ENCODE results near the gene AGO1. TPM values are rescaled to one million over a fixed set of nuclear protein-coding genes. Genes with fewer than 3 reads are reported as not detected.

Gene AGO1
- total and polyA plus RNA-seq, 11 donors, result 3.0 to 27.0 (median 20.5) TPM

DNA sequence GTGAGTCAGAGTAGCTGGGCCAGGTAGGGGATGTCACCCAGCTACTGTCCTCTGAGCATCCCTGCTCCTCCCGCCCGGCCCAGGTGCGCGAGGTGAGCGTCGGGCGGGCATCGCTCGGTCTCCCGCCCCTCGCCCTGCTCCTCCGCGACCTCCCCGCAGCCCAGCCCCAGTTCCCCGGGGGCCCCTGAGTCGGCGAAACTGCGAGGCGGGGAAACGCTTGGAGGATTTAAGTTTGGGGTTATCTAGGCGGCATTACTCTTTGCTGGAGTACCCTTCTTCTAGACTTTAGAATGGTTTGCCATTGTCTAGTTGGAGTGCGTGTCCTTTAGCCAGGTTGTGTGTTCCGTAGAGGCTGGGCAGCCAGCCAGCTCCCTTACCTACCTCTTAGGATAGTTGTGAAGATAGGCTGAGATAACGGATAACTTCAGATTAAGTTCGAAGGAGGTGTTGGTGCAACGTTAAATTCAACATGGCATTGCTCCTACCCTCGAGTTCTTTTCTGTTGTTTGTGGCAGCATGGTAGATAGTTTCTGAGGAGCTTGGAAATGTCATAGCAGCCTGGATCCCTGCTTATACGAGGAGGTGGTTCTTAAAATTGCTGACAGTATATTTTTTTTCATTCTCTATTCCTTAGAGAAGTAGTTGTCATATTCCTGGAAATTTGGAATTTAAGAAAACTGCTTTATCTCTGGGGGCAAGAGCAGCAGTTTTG, 48.6 kb downstream of the AGO1 start:
- no peaks in the 10 kb centered on the region for H3K9me3 ChIP-seq
- DNase-seq, result peak in 2 of 5 donors; percentile 27 to 37
- 0 to 1% (median 0%) methylated on average over 24 to 28 of the region's 28 CpGs for WGBS, 4 donors
- no peaks in the 10 kb centered on the region for H3K27me3 ChIP-seq
- peak in 3 of 4 donors; percentile 1 to 46 (median 27) for ATAC-seq
- peak overlapping the region; percentile 61 to 97 (median 92) for H3K4me3 ChIP-seq
- intact Hi-C loops (cut with DNase I), result loop anchor here in 2 of 10 donors (1.0 to 5.0 kb wide), 2 partner anchors 48 to 49 kb away; partner anchors contain the start of gene AGO1 (in 2 of the 2)
- peaks cover 0 to 36% (median 17%) of the 10 kb centered on the region in 12 donors for H3K4me1 ChIP-seq
- peak overlapping the region; percentile 94 to 100 (median 98) for H3K27ac ChIP-seq
- no peaks in the 10 kb centered on the region for H3K36me3 ChIP-seq
- no peak for TF ChIP-seq POLR2A (IDR thresholded peaks at IDR 0.05)
- TF ChIP-seq, protein P1, sequence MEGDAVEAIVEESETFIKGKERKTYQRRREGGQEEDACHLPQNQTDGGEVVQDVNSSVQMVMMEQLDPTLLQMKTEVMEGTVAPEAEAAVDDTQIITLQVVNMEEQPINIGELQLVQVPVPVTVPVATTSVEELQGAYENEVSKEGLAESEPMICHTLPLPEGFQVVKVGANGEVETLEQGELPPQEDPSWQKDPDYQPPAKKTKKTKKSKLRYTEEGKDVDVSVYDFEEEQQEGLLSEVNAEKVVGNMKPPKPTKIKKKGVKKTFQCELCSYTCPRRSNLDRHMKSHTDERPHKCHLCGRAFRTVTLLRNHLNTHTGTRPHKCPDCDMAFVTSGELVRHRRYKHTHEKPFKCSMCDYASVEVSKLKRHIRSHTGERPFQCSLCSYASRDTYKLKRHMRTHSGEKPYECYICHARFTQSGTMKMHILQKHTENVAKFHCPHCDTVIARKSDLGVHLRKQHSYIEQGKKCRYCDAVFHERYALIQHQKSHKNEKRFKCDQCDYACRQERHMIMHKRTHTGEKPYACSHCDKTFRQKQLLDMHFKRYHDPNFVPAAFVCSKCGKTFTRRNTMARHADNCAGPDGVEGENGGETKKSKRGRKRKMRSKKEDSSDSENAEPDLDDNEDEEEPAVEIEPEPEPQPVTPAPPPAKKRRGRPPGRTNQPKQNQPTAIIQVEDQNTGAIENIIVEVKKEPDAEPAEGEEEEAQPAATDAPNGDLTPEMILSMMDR (IDR thresholded peaks at IDR 0.05), result no peak

DNA sequence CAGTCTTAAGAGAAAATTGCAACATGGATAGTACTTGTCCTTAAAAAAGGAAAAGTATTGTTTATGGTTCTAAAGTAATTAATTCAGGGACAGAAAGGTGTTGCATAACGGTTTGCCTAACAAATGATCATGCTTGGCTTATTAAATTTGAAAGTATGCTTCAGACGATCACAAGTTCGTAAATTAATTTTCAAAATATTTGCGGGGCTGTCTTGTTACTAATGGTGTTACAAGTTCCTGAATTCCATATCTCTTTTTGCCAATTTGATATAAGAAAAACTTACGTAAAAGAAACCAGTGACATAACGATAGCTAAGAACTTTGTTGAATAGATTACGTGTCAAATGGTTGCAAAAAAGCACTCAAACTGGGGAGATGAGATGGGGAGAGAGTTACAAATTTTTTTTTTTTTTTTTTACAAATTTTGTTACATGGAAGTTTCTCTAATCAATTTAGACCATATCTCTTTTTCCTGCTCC, 49.2 kb downstream of the AGO1 start:
- peaks cover 0 to 36% (median 17%) of the 10 kb centered on the region in 12 donors for H3K4me1 ChIP-seq
- peak overlapping the region in 11 of 12 donors; percentile 61 to 97 (median 93) for H3K4me3 ChIP-seq
- peaks cover 0 to 6% (median 0%) of the 10 kb centered on the region in 12 donors for H3K9me3 ChIP-seq
- no peak for TF ChIP-seq POLR2A (IDR thresholded peaks at IDR 0.05)
- TF ChIP-seq, protein P1 (IDR thresholded peaks at IDR 0.05), result no peak
- DNase-seq (no peak), ATAC-seq (no peak)
- H3K36me3 ChIP-seq, result no peaks in the 10 kb centered on the region
- H3K27ac ChIP-seq, result peak overlapping the region in 6 of 12 donors; percentile 94 to 100 (median 98)
- WGBS, 4 donors, result 54 to 64% (median 62%) methylated on average over 7 of the region's 7 CpGs
- H3K27me3 ChIP-seq, result no peaks in the 10 kb centered on the region
- intact Hi-C loops (cut with DNase I), result loop anchor here in 1 of 10 donors (5.0 kb wide), 1 partner anchor 50 kb away; the partner anchor contains the start of gene AGO1

DNA sequence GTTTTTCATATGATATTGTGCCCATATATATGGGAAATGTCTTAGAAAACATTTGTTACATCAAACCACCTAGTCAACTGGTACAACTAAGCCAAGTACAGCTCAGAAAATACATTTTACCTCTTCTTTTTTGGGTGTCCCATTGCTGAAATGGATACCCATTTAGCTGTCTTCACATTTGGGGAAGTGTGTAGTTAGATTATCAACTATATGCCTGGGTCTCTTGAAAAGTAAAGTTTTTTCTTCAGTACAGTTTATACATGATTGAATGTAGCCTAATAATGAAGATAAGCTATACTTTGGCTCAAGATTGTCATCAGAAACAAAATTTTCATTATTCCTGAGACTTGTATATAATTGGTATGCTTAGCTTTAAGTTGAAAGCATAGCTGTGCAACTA, 49.9 kb downstream of the AGO1 start:
- Histone ChIP-seq H3K9me3 (peaks cover 0 to 7% (median 0%) of the 10 kb centered on the region in 12 donors), H3K27me3 (no peaks in the 10 kb centered on the region), H3K36me3 (no peaks in the 10 kb centered on the region), H3K4me3 (no peak overlapping the region), H3K27ac (no peak overlapping the region), H3K4me1 (peaks cover 0 to 36% (median 17%) of the 10 kb centered on the region in 12 donors)
- no peak for DNase-seq
- ATAC-seq, result no peak
- TF ChIP-seq POLR2A (IDR thresholded peaks at IDR 0.05), result no peak
- TF ChIP-seq, protein P1 (IDR thresholded peaks at IDR 0.05), result no peak
- intact Hi-C loops (cut with DNase I), result loop anchor here in 1 of 10 donors (5.0 kb wide), 1 partner anchor 51 kb away; the partner anchor contains the start of gene AGO1

Measured in heart left ventricle (tissue), 16 donors.